Lung (tissue), 12 donors: ENCODE results near the gene NUP210L. TPM values are rescaled to one million over a fixed set of nuclear protein-coding genes. Genes with fewer than 3 reads are reported as not detected.
A peak's percentile ranks its signal among the peaks of the same experiment; 100 is the strongest.

ENCODE experiments used
- ATAC-seq: fragments of 200-7000 bp; cut with Tn5 transposase; one replicate; pipeline ENCODE4 v1.9.1; 2020; ENCODE audit warnings: moderate number of reproducible peaks; ENCODE audit not compliant: insufficient read depth, low FRiP score
- DNase-seq, 3 donors: peaks; one replicate each; pipeline ENCODE4 v3.0.0-alpha.2; 2013 to 2017
- H3K27ac ChIP-seq, 2 donors: one replicate each; pipeline ENCODE4 v1.5.1; 2013; ENCODE audit warnings: mild to moderate bottlenecking in 2 of 2, moderate library complexity in 2 of 2, control low read depth in 1 of 2, inconsistent platforms in 1 of 2, low read depth in 1 of 2, low read length in 1 of 2
- H3K27me3 ChIP-seq, 3 donors: one replicate each; pipeline ENCODE4 v1.5.1; 2013; ENCODE audit warnings: low read length in 2 of 3; ENCODE audit not compliant: control insufficient read depth in 3 of 3, insufficient read depth in 3 of 3
- H3K36me3 ChIP-seq, 4 donors: one replicate each; pipeline ENCODE4 v1.5.1; 2013; ENCODE audit warnings: low read length in 4 of 4, mild to moderate bottlenecking in 1 of 4, moderate library complexity in 1 of 4; ENCODE audit not compliant: control insufficient read depth in 4 of 4, insufficient read depth in 4 of 4
- H3K4me1 ChIP-seq, 5 donors: one replicate each; pipeline ENCODE4 v1.5.1; 2013; ENCODE audit warnings: low read length in 5 of 5, mild to moderate bottlenecking in 2 of 5, moderate library complexity in 1 of 5; ENCODE audit not compliant: control insufficient read depth in 5 of 5, insufficient read depth in 5 of 5
- H3K4me3 ChIP-seq: one replicate; pipeline ENCODE4 v1.5.1; 2013; ENCODE audit warnings: mild to moderate bottlenecking, control low read depth, moderate library complexity
- H3K9ac ChIP-seq, 2 donors: one replicate each; pipeline ENCODE4 v1.5.1; 2013; ENCODE audit warnings: low read length in 2 of 2, control low read depth in 1 of 2; ENCODE audit not compliant: insufficient read depth in 1 of 2
- H3K9me3 ChIP-seq, 4 donors: one replicate each; pipeline ENCODE4 v1.5.1; 2013; ENCODE audit warnings: low read length in 3 of 4, mild to moderate bottlenecking in 1 of 4, moderate library complexity in 1 of 4; ENCODE audit not compliant: control insufficient read depth in 4 of 4, insufficient read depth in 3 of 4
- CTCF ChIP-seq: IDR thresholded peaks from 2 replicates; pipeline ENCODE4 v1.5.1; 2012; ENCODE audit warnings: mild to moderate bottlenecking; ENCODE audit errors: control extremely low read depth, extremely low read depth
- WGBS, 2 donors: extraction: QIAGEN DNeasy Blood & Tissue Kit; methylation state at CpG; one replicate each; pipeline ENCODE4 v1.1.7; 2013; 5-methylcytosine and 5-hydroxymethylcytosine counted together
- polyA plus RNA-seq, 2 donors: library from polyadenylated mRNA; stranded (reverse); fragments of 200-250 nt; gene quantifications; one replicate each; pipeline ENCODE4 v1.2.1, GENCODE V29; 2013
- total RNA-seq, 2 donors: library from RNA; depleted of rRNA in 1 of 2; stranded (reverse); fragments of >200 nt in 1 of 2; gene quantifications; one replicate each; pipeline ENCODE4 v1.2.1, GENCODE V29; 2014 to 2021
- donor health status: control.
- donor health status: control.
- donor health status: Bipolar disorder and iron deficiency.
- donor health status: healthy.
- donor health status: DM: yes; HTN: yes; CAD: no.

Gene NUP210L
- total and polyA plus RNA-seq, 4 donors, result 0.03 to 0.26 (median 0.09) TPM

GRCh38 chr1:153990468-153991150 is 164.3 kb downstream of the NUP210L start, which contains the start of gene RPS27:
TSS of gene RPS27 (plus strand) at chr1:153990762. CDS start at chr1:153990797, 35 bp downstream.
- peak within 1 kb of the TSS; percentile 96 to 99 for H3K27ac ChIP-seq
- H3K27me3 ChIP-seq, result no peaks in the 10 kb centered on the region
- DNase-seq, result peak; percentile 95 to 99 (median 99)
- peaks cover 4 to 16% (median 6%) of the 10 kb centered on the region in 5 donors for H3K4me1 ChIP-seq
- TF ChIP-seq CTCF, result no peak
- H3K4me3 ChIP-seq, result peak within 1 kb of the TSS; percentile 82
- ATAC-seq, result peak; percentile 73
- no peaks in the 10 kb centered on the region for H3K9me3 ChIP-seq
- peak within 1 kb of the TSS; percentile 97 for H3K9ac ChIP-seq
- peaks cover 12 to 24% (median 17%) of the 10 kb centered on the region in 4 donors for H3K36me3 ChIP-seq
- WGBS, 2 donors, result 0 to 1% methylated on average over 36 of the region's 36 CpGs

- H3K4me3 ChIP-seq, result no peak overlapping the region
- no peak for ATAC-seq
- peaks cover 2 to 15% (median 7%) of the 10 kb centered on the region in 4 donors for H3K36me3 ChIP-seq
- DNase-seq, result no peak
- H3K9ac ChIP-seq, result no peak overlapping the region
- H3K4me1 ChIP-seq, result peaks cover 5 to 36% (median 9%) of the 10 kb centered on the region in 5 donors
- no peaks in the 10 kb centered on the region for H3K27me3 ChIP-seq
- TF ChIP-seq CTCF, result no peak
- H3K27ac ChIP-seq, result no peak overlapping the region
- H3K9me3 ChIP-seq, result no peaks in the 10 kb centered on the region
- WGBS, 2 donors, result 85 to 95% methylated on average over 8 of the region's 8 CpGs
Measured at GRCh38 chr1:153987621-153988020, 167.3 kb downstream of the NUP210L start.

GRCh38 chr1:153985941-153986761 is 168.7 kb downstream of the NUP210L start, which contains the start of gene RAB13:
TSS of gene RAB13 (minus strand) at chr1:153986339. CDS start at chr1:153986236, 103 bp downstream.
- H3K4me1 ChIP-seq, result peaks cover 2 to 25% (median 5%) of the 10 kb centered on the region in 5 donors

More at GRCh38 chr1:153985941-153986761, 168.7 kb downstream of the NUP210L start, which contains the start of gene RAB13:
- no peak for TF ChIP-seq CTCF
- peak; percentile 93 to 94 (median 93) for DNase-seq
- Histone ChIP-seq H3K9ac (peak within 1 kb of the TSS; percentile 59 to 94), H3K4me3 (peak within 1 kb of the TSS; percentile 49), H3K27me3 (no peaks in the 10 kb centered on the region), H3K9me3 (no peaks in the 10 kb centered on the region), H3K27ac (peak within 1 kb of the TSS; percentile 91 to 93), H3K36me3 (peaks cover 0 to 13% (median 6%) of the 10 kb centered on the region in 4 donors)
- ATAC-seq, result peak; percentile 61
- 2% methylated on average over 30 to 32 of the region's 32 CpGs for WGBS, 2 donors
